Measurements from ENCODE around the gene MT1X. TPM values are rescaled to one million over a fixed set of nuclear protein-coding genes. Genes with fewer than 3 reads are reported as not detected.

MT1X gene
- total RNA-seq, 1 donor from 2014 or later, result 3,049 TPM

DNA sequence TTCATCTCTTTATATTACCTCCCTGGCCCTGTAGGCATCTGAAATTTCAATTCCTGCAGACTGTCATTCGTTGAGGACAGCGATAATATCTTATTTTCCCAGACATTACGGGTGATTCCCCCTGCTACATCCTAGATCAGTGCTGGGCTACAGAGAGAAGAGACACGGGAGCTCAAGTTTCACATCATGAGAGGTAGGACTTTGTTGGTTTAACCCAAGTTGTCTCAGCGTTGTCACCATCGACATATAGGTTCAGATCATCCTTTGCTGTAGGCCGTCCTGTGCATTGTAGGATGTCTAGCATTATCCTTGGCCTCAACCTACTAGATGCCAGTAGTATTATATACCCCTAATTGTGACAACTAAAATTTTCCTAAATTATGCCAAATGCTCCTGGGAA is 19.3 kb downstream of the MT1X start:
- H3K27ac ChIP-seq, result no peak overlapping the region
- H3K9me3 ChIP-seq, result no peaks in the 10 kb centered on the region
- H3K36me3 ChIP-seq, result no peaks in the 10 kb centered on the region
- DNase-seq (ENCODE audit: extremely low spot score in 2 of 2), result no peak
- H3K27me3 ChIP-seq, result no peaks in the 10 kb centered on the region
- TF ChIP-seq POLR2AphosphoS5 (IDR thresholded peaks at IDR 0.05; ENCODE audit: insufficient read depth in 1 of 2, low read depth in 1 of 2) (no peak), POLR2A (IDR thresholded peaks at IDR 0.05) (no peak)
- TF ChIP-seq, protein P1, sequence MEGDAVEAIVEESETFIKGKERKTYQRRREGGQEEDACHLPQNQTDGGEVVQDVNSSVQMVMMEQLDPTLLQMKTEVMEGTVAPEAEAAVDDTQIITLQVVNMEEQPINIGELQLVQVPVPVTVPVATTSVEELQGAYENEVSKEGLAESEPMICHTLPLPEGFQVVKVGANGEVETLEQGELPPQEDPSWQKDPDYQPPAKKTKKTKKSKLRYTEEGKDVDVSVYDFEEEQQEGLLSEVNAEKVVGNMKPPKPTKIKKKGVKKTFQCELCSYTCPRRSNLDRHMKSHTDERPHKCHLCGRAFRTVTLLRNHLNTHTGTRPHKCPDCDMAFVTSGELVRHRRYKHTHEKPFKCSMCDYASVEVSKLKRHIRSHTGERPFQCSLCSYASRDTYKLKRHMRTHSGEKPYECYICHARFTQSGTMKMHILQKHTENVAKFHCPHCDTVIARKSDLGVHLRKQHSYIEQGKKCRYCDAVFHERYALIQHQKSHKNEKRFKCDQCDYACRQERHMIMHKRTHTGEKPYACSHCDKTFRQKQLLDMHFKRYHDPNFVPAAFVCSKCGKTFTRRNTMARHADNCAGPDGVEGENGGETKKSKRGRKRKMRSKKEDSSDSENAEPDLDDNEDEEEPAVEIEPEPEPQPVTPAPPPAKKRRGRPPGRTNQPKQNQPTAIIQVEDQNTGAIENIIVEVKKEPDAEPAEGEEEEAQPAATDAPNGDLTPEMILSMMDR (IDR thresholded peaks at IDR 0.05), result no peak
- H3K4me1 ChIP-seq, result no peaks in the 10 kb centered on the region
- intact Hi-C loops (cut with DNase I), result loop anchor here (5.0 to 10.0 kb wide), 2 partner anchors 99 to 187 kb away; no protein-coding TSS in a partner anchor
- no peak overlapping the region for H3K4me3 ChIP-seq

DNA sequence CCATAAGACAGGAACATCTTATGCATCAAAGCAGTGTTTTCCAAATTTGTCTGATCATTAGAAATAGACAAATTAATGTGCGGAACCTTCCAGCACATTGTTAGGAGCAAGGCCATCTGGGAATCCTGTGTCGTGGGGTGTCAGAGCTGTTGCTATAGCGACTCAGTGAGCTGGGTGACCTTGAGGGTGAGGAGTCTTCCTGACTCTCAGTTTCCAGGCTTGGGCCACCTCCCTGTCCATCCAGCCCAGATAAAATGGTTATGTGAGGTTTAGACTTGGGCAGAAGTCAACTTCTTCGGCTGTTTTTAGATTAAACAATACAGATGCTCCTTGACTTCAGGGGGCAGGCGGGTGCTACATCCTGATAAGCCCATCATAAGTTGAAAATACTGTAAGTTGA is 20.6 kb downstream of the MT1X start:
- intact Hi-C loops (cut with DNase I), result loop anchor here (5.0 to 10.0 kb wide), 2 partner anchors 101 to 188 kb away; no protein-coding TSS in a partner anchor
- no peaks in the 10 kb centered on the region for H3K27me3 ChIP-seq
- no peak overlapping the region for H3K4me3 ChIP-seq
- no peak overlapping the region for H3K27ac ChIP-seq
- no peak for TF ChIP-seq POLR2AphosphoS5 (IDR thresholded peaks at IDR 0.05; ENCODE audit: insufficient read depth in 1 of 2, low read depth in 1 of 2)
- TF ChIP-seq, protein P1 (IDR thresholded peaks at IDR 0.05), result no peak
- TF ChIP-seq POLR2A (IDR thresholded peaks at IDR 0.05), result no peak
- H3K4me1 ChIP-seq, result no peaks in the 10 kb centered on the region
- no peaks in the 10 kb centered on the region for H3K9me3 ChIP-seq
- H3K36me3 ChIP-seq, result no peaks in the 10 kb centered on the region
- peak in 1 of 2 donors; percentile 81 for DNase-seq (ENCODE audit: extremely low spot score in 2 of 2)

DNA sequence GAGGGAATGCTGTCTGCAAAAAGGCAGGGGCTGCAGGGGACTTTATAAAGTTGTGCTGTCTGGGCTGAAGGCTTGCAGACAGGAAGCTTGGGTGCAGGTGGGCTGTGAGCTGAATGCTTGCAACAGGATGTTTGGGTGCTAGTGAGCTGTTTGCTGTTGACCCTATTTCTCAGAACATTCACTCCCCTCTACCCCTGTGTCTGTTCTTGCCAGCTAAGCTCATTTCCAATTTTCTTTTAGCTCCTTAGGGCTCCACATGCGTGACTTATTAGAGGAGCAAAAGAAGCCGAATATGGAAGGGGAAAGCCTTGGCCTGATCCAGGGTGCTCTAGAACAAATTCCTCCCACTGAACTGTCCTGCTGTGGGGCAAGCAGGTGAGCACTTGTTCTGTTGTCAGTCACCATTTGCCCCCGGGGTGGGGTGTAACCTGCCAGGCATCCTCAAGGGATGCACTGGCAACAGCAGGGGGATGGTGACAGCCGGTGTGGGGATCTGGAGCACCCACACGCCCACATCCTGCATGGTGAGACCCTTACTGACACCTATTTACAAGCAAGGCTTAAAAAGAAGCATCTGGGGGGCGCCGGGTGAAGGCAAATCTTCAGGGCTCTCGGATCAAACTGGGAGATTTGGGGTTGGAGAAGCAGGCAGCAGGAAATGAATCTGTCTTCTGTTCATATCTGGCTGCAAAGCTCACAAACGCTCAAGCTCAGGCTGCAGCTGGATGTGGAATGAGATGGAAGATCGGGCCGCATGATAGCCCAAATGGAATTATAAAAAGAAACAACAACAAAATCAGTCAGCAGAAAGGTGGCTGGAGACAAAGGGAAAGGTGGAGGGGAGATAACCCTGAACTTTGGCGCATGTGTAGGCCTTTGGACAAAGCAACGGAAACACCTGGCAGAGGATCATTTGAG is 26.5 kb downstream of the MT1X start:
- intact Hi-C loops (cut with DNase I), result loop anchor here (10.0 kb wide), 1 partner anchor 194 kb away; no protein-coding TSS in a partner anchor
- no peaks in the 10 kb centered on the region for H3K27me3 ChIP-seq
- TF ChIP-seq, protein P1 (IDR thresholded peaks at IDR 0.05), result no peak
- TF ChIP-seq POLR2A (IDR thresholded peaks at IDR 0.05) (no peak), POLR2AphosphoS5 (IDR thresholded peaks at IDR 0.05; ENCODE audit: insufficient read depth in 1 of 2, low read depth in 1 of 2) (no peak)
- H3K4me3 ChIP-seq, result peak overlapping the region in 1 of 2 donors; percentile 13
- H3K27ac ChIP-seq, result no peak overlapping the region
- no peaks in the 10 kb centered on the region for H3K9me3 ChIP-seq
- H3K4me1 ChIP-seq, result no peaks in the 10 kb centered on the region
- no peaks in the 10 kb centered on the region for H3K36me3 ChIP-seq
- peak in 1 of 2 donors; percentile 52 for DNase-seq (ENCODE audit: extremely low spot score in 2 of 2)

DNA sequence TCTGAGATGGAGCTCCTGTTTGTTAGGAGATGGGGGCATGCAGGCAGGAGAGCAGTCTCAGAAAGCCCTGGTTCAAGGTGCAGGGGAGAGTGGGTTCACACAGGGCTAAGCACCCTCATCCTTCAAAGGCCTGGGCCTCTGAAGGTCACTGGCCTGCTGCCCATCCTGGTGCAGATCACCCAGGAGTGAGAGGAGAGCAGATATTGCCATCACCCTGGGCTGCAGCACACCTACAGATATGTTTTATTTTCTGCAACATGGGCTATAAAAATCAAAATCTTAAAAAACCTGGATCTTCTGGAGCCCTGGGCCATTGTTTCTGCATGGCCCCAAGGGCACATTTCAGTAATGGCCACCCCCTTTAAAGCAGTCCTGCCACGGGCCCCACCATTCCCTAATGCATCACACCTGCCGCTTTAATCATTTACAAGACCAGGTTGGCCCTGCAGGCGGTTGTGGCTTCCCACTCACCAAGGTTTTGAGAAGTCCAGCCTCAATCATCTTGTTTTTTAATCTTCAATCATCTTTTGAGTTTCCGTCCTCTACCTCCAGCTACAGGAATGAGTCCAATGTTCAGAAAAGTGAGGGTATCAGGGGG is 27.3 kb downstream of the MT1X start:
- DNase-seq (ENCODE audit: extremely low spot score in 2 of 2), result peak in 1 of 2 donors; percentile 71
- intact Hi-C loops (cut with DNase I), result loop anchor here (10.0 kb wide), 1 partner anchor 195 kb away; no protein-coding TSS in a partner anchor
- Histone ChIP-seq H3K9me3 (no peaks in the 10 kb centered on the region), H3K4me3 (no peak overlapping the region), H3K27ac (no peak overlapping the region), H3K27me3 (no peaks in the 10 kb centered on the region), H3K4me1 (no peaks in the 10 kb centered on the region), H3K36me3 (no peaks in the 10 kb centered on the region)
- no peak for TF ChIP-seq POLR2A (IDR thresholded peaks at IDR 0.05)
- TF ChIP-seq, protein P1 (IDR thresholded peaks at IDR 0.05), result no peak
- no peak for TF ChIP-seq POLR2AphosphoS5 (IDR thresholded peaks at IDR 0.05; ENCODE audit: insufficient read depth in 1 of 2, low read depth in 1 of 2)
